Ishikawa (cell line): ENCODE data around the gene SALL4.

Experiments used
- CEBPB ChIP-seq: IDR thresholded peaks from 2 replicates; pipeline ENCODE4 v1.6.1; 2012
- CREB1 ChIP-seq: IDR thresholded peaks from 2 replicates; pipeline ENCODE4 v1.6.1; 2012; ENCODE audit warnings: low read depth
- EGR1 ChIP-seq: IDR thresholded peaks from 2 replicates; pipeline ENCODE4 v1.6.1; 2012
- EP300 ChIP-seq: IDR thresholded peaks from 2 replicates; pipeline ENCODE4 v1.6.1; 2012; ENCODE audit warnings: borderline replicate concordance
- FOXM1 ChIP-seq: IDR thresholded peaks from 2 replicates; pipeline ENCODE4 v1.6.1; 2012; ENCODE audit warnings: low read depth, borderline replicate concordance
- NFIC ChIP-seq: IDR thresholded peaks from 2 replicates; pipeline ENCODE4 v1.6.1; 2012
- RAD21 ChIP-seq: IDR thresholded peaks from 2 replicates; pipeline ENCODE4 v1.6.1; 2012; ENCODE audit warnings: low read depth
- TAF1 ChIP-seq: IDR thresholded peaks from 2 replicates; pipeline ENCODE4 v1.6.1; 2012; ENCODE audit warnings: low read depth, mild to moderate bottlenecking
- TCF12 ChIP-seq: IDR thresholded peaks from 2 replicates; pipeline ENCODE4 v1.6.1; 2012; ENCODE audit warnings: low read depth
- TEAD4 ChIP-seq: IDR thresholded peaks from 2 replicates; pipeline ENCODE4 v1.6.1; 2012
- YY1 ChIP-seq: IDR thresholded peaks from 2 replicates; pipeline ENCODE4 v1.6.1; 2012; ENCODE audit warnings: low read depth
- TF ChIP-seq, protein P1 (sequence below): IDR thresholded peaks from 2 replicates; pipeline ENCODE4 v1.6.1; 2012; ENCODE audit warnings: low read depth, mild to moderate bottlenecking
- TF ChIP-seq, protein P2 (sequence below): IDR thresholded peaks from 2 replicates; pipeline ENCODE4 v1.6.1; 2012
- TF ChIP-seq, protein P3 (sequence below): IDR thresholded peaks from 2 replicates; pipeline ENCODE4 v1.6.1; 2012

DNA sequence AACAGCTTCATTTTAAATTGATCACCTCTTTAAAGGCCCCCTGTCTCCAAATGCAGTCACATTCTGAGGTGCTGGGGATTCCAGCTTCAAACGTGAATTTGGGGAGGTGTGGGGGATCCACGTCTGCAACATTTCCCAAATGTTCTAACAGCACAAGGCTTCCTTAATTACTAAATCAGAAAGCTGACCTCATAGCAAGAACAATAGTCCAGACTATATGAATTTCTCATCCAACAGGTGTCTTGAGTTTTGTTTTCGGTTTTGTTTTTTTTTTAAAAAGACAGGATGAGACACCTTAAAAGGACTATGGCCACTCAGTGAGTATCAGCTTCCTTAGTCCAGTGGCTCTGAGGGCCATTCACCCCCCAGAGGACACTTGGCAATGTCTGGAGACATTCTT, 45.7 kb downstream of the SALL4 start:
- TF ChIP-seq EP300 (no peak), YY1 (no peak), NFIC (no peak), CEBPB (no peak), TAF1 (no peak), CREB1 (no peak), EGR1 (no peak), RAD21 (no peak), TCF12 (no peak), FOXM1 (no peak), TEAD4 (no peak)
- TF ChIP-seq, protein P1, sequence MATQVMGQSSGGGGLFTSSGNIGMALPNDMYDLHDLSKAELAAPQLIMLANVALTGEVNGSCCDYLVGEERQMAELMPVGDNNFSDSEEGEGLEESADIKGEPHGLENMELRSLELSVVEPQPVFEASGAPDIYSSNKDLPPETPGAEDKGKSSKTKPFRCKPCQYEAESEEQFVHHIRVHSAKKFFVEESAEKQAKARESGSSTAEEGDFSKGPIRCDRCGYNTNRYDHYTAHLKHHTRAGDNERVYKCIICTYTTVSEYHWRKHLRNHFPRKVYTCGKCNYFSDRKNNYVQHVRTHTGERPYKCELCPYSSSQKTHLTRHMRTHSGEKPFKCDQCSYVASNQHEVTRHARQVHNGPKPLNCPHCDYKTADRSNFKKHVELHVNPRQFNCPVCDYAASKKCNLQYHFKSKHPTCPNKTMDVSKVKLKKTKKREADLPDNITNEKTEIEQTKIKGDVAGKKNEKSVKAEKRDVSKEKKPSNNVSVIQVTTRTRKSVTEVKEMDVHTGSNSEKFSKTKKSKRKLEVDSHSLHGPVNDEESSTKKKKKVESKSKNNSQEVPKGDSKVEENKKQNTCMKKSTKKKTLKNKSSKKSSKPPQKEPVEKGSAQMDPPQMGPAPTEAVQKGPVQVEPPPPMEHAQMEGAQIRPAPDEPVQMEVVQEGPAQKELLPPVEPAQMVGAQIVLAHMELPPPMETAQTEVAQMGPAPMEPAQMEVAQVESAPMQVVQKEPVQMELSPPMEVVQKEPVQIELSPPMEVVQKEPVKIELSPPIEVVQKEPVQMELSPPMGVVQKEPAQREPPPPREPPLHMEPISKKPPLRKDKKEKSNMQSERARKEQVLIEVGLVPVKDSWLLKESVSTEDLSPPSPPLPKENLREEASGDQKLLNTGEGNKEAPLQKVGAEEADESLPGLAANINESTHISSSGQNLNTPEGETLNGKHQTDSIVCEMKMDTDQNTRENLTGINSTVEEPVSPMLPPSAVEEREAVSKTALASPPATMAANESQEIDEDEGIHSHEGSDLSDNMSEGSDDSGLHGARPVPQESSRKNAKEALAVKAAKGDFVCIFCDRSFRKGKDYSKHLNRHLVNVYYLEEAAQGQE = no peak
- TF ChIP-seq, protein P2, sequence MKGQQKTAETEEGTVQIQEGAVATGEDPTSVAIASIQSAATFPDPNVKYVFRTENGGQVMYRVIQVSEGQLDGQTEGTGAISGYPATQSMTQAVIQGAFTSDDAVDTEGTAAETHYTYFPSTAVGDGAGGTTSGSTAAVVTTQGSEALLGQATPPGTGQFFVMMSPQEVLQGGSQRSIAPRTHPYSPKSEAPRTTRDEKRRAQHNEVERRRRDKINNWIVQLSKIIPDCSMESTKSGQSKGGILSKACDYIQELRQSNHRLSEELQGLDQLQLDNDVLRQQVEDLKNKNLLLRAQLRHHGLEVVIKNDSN = no peak
- TF ChIP-seq, protein P3, sequence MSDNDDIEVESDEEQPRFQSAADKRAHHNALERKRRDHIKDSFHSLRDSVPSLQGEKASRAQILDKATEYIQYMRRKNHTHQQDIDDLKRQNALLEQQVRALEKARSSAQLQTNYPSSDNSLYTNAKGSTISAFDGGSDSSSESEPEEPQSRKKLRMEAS = no peak
